Mucosa of rectum (tissue), 2 donors: ENCODE data around the gene CLSTN2.

Experiments used
- H3K27ac ChIP-seq, 2 donors: one replicate each; pipeline ENCODE4 v1.7.0; 2013; ENCODE audit warnings: inconsistent platforms in 2 of 2, low read depth in 2 of 2, low read length in 2 of 2
- H3K27me3 ChIP-seq, 2 donors: one replicate each; pipeline ENCODE4 v1.7.0; 2013; ENCODE audit warnings: low read length in 2 of 2; ENCODE audit not compliant: control insufficient read depth in 2 of 2, insufficient read depth in 2 of 2
- H3K36me3 ChIP-seq, 2 donors: one replicate each; pipeline ENCODE4 v1.7.0; 2013; ENCODE audit warnings: low read length in 2 of 2; ENCODE audit not compliant: control insufficient read depth in 2 of 2, insufficient read depth in 2 of 2
- H3K4me1 ChIP-seq, 2 donors: one replicate each; pipeline ENCODE4 v1.7.0; 2013; ENCODE audit warnings: low read length in 2 of 2, mild to moderate bottlenecking in 1 of 2; ENCODE audit not compliant: control insufficient read depth in 2 of 2, insufficient read depth in 2 of 2
- H3K4me3 ChIP-seq, 2 donors: one replicate each; pipeline ENCODE4 v1.7.0; 2013; ENCODE audit warnings: low read length in 2 of 2
- H3K9ac ChIP-seq, 2 donors: one replicate each; pipeline ENCODE4 v1.7.0; 2013; ENCODE audit warnings: low read length in 2 of 2, low read depth in 1 of 2, mild to moderate bottlenecking in 1 of 2
- H3K9me3 ChIP-seq, 2 donors: one replicate each; pipeline ENCODE4 v1.7.0; 2013; ENCODE audit warnings: low read length in 2 of 2; ENCODE audit not compliant: control insufficient read depth in 2 of 2
- donor health status: healthy.
- donor health status: Normal muscosa, but diverticular disease.

The CLSTN2 gene

GRCh38 chr3:140448001-140448400 lies 513.0 kb downstream of the CLSTN2 start:
- Histone ChIP-seq H3K27ac (no peak overlapping the region), H3K36me3 (no peaks in the 10 kb centered on the region), H3K27me3 (no peaks in the 10 kb centered on the region), H3K9ac (no peak overlapping the region), H3K4me1 (no peaks in the 10 kb centered on the region), H3K9me3 (no peaks in the 10 kb centered on the region), H3K4me3 (no peak overlapping the region)

GRCh38 chr3:140449413-140450256 lies 514.6 kb downstream of the CLSTN2 start:
- Histone ChIP-seq H3K27ac (no peak overlapping the region), H3K9me3 (no peaks in the 10 kb centered on the region), H3K4me3 (no peak overlapping the region), H3K27me3 (no peaks in the 10 kb centered on the region), H3K4me1 (no peaks in the 10 kb centered on the region), H3K9ac (no peak overlapping the region), H3K36me3 (no peaks in the 10 kb centered on the region)

GRCh38 chr3:140453750-140454149 lies 518.8 kb downstream of the CLSTN2 start:
- Histone ChIP-seq H3K36me3 (no peaks in the 10 kb centered on the region), H3K4me1 (no peaks in the 10 kb centered on the region), H3K9me3 (no peaks in the 10 kb centered on the region), H3K27ac (no peak overlapping the region), H3K4me3 (no peak overlapping the region), H3K27me3 (no peaks in the 10 kb centered on the region), H3K9ac (no peak overlapping the region)

- no peaks in the 10 kb centered on the region for H3K27me3 ChIP-seq
- H3K4me3 ChIP-seq: no peak overlapping the region
- no peaks in the 10 kb centered on the region for H3K36me3 ChIP-seq
Measured at GRCh38 chr3:140455521-140456214, 520.7 kb downstream of the CLSTN2 start.

GRCh38 chr3:140456974-140457373 lies 522.0 kb downstream of the CLSTN2 start:
- H3K4me1 ChIP-seq: no peaks in the 10 kb centered on the region

More at GRCh38 chr3:140455521-140456214, 520.7 kb downstream of the CLSTN2 start:
- Histone ChIP-seq H3K4me1 (no peaks in the 10 kb centered on the region), H3K9me3 (no peaks in the 10 kb centered on the region), H3K27ac (no peak overlapping the region), H3K9ac (no peak overlapping the region)

GRCh38 chr3:140459462-140459861 lies 524.5 kb downstream of the CLSTN2 start:
- Histone ChIP-seq H3K4me1 (no peaks in the 10 kb centered on the region), H3K27ac (no peak overlapping the region), H3K36me3 (no peaks in the 10 kb centered on the region), H3K27me3 (no peaks in the 10 kb centered on the region), H3K4me3 (no peak overlapping the region), H3K9ac (no peak overlapping the region), H3K9me3 (no peaks in the 10 kb centered on the region)

More at GRCh38 chr3:140456974-140457373, 522.0 kb downstream of the CLSTN2 start:
- Histone ChIP-seq H3K9ac (no peak overlapping the region), H3K27me3 (no peaks in the 10 kb centered on the region), H3K9me3 (no peaks in the 10 kb centered on the region), H3K36me3 (no peaks in the 10 kb centered on the region), H3K27ac (no peak overlapping the region), H3K4me3 (no peak overlapping the region)

GRCh38 chr3:140461250-140461649 lies 526.3 kb downstream of the CLSTN2 start:
- H3K36me3 ChIP-seq: no peaks in the 10 kb centered on the region
- H3K9me3 ChIP-seq: no peaks in the 10 kb centered on the region
- no peak overlapping the region for H3K9ac ChIP-seq
- no peak overlapping the region for H3K4me3 ChIP-seq
- H3K27ac ChIP-seq: no peak overlapping the region
- H3K4me1 ChIP-seq: no peaks in the 10 kb centered on the region
- H3K27me3 ChIP-seq: no peaks in the 10 kb centered on the region

GRCh38 chr3:140463355-140463754 lies 528.4 kb downstream of the CLSTN2 start:
- Histone ChIP-seq H3K27ac (no peak overlapping the region), H3K27me3 (peaks cover 0 to 3% of the 10 kb centered on the region in 2 donors), H3K4me3 (no peak overlapping the region), H3K9ac (no peak overlapping the region), H3K36me3 (no peaks in the 10 kb centered on the region), H3K4me1 (no peaks in the 10 kb centered on the region), H3K9me3 (no peaks in the 10 kb centered on the region)

- Histone ChIP-seq H3K9me3 (no peaks in the 10 kb centered on the region), H3K4me1 (no peaks in the 10 kb centered on the region), H3K27ac (no peak overlapping the region), H3K9ac (no peak overlapping the region), H3K27me3 (peaks cover 0 to 3% of the 10 kb centered on the region in 2 donors), H3K4me3 (no peak overlapping the region), H3K36me3 (no peaks in the 10 kb centered on the region)
Measured at GRCh38 chr3:140465988-140466387, 531.0 kb downstream of the CLSTN2 start.

- peaks cover 0 to 3% of the 10 kb centered on the region in 2 donors for H3K27me3 ChIP-seq
- no peaks in the 10 kb centered on the region for H3K4me1 ChIP-seq
- no peaks in the 10 kb centered on the region for H3K9me3 ChIP-seq
- H3K9ac ChIP-seq: no peak overlapping the region
- H3K4me3 ChIP-seq: no peak overlapping the region
- H3K27ac ChIP-seq: no peak overlapping the region
- H3K36me3 ChIP-seq: no peaks in the 10 kb centered on the region
Measured at GRCh38 chr3:140466535-140466934, 531.5 kb downstream of the CLSTN2 start.
